Measurements from ENCODE around the gene SNX27. TPM values are rescaled to one million over a fixed set of nuclear protein-coding genes. Genes with fewer than 3 reads are reported as not detected.
"Not testable (repeated sequence)": the region's sequence is repeated elsewhere in the genome, so short reads cannot be mapped to it uniquely, and the experiment has no call there.

The SNX27 gene
- total and polyA plus RNA-seq, 2 donors = 18.6 to 66.6 TPM

DNA sequence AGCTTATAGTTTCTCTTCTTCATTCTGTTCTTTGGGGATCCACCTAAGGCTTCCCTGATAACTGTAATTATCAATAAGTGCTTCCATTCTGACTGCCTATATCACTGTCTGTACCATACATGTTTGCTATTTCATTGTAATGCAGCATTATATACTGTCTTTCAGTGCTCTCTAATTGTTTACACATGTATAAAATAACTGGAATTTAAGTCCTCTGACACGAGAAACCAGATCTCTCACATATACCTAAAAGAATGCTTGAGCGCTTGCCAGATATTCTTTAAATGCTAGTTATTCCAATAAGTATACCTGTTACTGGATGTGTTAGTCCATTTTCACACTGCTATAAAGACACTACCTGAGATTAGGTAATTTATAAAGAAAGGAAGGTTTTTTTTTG lies 70.1 kb downstream of the SNX27 start:
- no peak for DNase-seq (ENCODE audit: extremely low spot score)
- Histone ChIP-seq H3K27ac (ENCODE audit: low read depth) (no peak overlapping the region), H3K36me3 (ENCODE audit: insufficient read depth) (peaks cover 6% of the 10 kb centered on the region), H3K4me3 (ENCODE audit: low read depth, low read length) (no peak overlapping the region), H3K4me1 (ENCODE audit: insufficient read depth) (no peaks in the 10 kb centered on the region)
- 79% methylated on average over 2 of the region's 2 CpGs for WGBS

DNA sequence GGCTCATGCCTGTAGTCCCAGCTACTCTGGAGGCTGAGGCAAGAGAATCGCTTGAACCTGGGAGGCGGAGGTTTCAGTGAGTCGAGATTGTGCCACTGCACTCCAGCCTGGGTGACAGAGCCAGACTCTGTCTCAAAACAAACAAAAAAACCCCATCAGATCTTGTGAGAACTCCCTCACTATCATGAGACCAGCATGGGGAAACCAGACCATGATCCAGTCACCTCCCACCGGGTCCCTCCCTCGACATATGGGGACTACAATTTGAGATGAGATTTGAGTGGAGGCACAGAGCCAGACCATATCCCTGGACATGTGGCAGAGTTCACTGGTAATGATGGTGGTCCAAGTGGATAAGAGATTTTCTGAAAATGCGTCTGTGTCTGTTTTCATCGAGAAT lies 71.1 kb downstream of the SNX27 start:
- 95% methylated on average over 7 of the region's 7 CpGs for WGBS
- H3K36me3 ChIP-seq (ENCODE audit: insufficient read depth); H3K27ac ChIP-seq (ENCODE audit: low read depth): not testable (repeated sequence)

GRCh38 chr1:151684128-151684527 lies 72.3 kb downstream of the SNX27 start:
- DNase-seq (ENCODE audit: extremely low spot score) = no peak
- no peaks in the 10 kb centered on the region for H3K4me1 ChIP-seq (ENCODE audit: insufficient read depth)
- H3K4me3 ChIP-seq (ENCODE audit: low read depth, low read length) = no peak overlapping the region
- H3K36me3 ChIP-seq (ENCODE audit: insufficient read depth) = peaks cover 5% of the 10 kb centered on the region
- no peak overlapping the region for H3K27ac ChIP-seq (ENCODE audit: low read depth)
- WGBS = 95% methylated on average over 2 of the region's 2 CpGs

More for the DNA sequence above, 71.1 kb downstream of the SNX27 start:
- H3K4me3 ChIP-seq (ENCODE audit: low read depth, low read length); H3K4me1 ChIP-seq (ENCODE audit: insufficient read depth); DNase-seq (ENCODE audit: extremely low spot score): not testable (repeated sequence)

DNA sequence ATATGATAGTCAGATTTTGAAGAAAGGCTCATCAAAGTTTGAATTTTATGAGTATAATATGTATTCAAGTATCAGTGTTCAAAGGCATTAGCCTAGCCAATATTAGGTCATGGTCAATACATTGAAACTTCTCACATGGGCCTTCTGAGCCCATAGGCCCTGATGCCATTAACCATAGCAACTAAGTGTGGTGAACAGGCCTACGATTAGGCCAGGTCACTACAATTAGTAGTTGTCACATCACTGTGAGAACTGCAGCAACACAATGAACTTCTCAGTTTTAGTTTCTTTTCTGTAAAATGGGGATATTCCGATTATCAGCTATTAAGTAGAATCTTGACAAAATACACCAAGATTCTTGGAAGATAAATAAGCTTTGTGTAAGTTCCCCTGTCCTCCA lies 74.7 kb downstream of the SNX27 start:
- WGBS = 90% methylated on average over 2 of the region's 2 CpGs
- Histone ChIP-seq H3K27ac (ENCODE audit: low read depth) (no peak overlapping the region), H3K4me3 (ENCODE audit: low read depth, low read length) (no peak overlapping the region), H3K36me3 (ENCODE audit: insufficient read depth) (peaks cover 4% of the 10 kb centered on the region), H3K4me1 (ENCODE audit: insufficient read depth) (no peaks in the 10 kb centered on the region)
- no peak for DNase-seq (ENCODE audit: extremely low spot score)

GRCh38 chr1:151689494-151689893 lies 77.6 kb downstream of the SNX27 start:
- no peak for DNase-seq (ENCODE audit: extremely low spot score)
- WGBS = 72% methylated on average over 4 of the region's 4 CpGs
- Histone ChIP-seq H3K27ac (ENCODE audit: low read depth) (no peak overlapping the region), H3K4me3 (ENCODE audit: low read depth, low read length) (no peak overlapping the region), H3K4me1 (ENCODE audit: insufficient read depth) (no peaks in the 10 kb centered on the region), H3K36me3 (ENCODE audit: insufficient read depth) (peaks cover 2% of the 10 kb centered on the region)

- Histone ChIP-seq H3K27ac (ENCODE audit: low read depth) (no peak overlapping the region), H3K4me1 (ENCODE audit: insufficient read depth) (no peaks in the 10 kb centered on the region), H3K4me3 (ENCODE audit: low read depth, low read length) (no peak overlapping the region), H3K36me3 (ENCODE audit: insufficient read depth) (peaks cover 2% of the 10 kb centered on the region)
- 80% methylated on average over 3 of the region's 3 CpGs for WGBS
- DNase-seq (ENCODE audit: extremely low spot score) = no peak
These were observed 80.4 kb downstream of the SNX27 start for GRCh38 chr1:151692226-151692625.

DNA sequence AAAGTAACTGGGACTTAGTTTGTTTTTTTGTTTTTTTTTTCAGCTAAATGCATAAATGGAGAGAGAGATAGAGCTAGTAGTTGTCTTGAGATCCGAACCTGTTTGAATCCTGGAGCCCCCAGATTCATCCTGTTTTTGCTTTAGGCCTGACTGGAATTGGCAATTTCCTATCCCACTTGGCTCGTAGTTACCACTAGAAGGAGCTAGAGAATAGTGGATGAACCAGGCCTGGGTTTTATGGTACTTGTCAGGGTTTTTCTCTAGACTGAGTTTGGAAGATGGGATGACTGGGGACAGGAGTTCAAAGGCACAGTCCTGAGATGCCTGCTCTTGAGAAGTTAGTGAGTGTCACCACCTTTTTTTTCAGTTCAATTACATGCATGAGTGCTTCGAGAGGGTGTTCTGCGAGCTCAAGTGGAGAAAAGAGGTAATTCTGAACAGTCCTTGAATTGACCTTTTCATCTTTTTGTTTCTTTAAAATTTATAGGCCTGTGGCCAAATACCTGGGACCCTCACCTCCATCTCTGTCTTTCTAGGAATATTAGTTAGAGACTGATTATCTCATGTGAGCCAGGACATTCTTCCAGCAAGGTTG lies 81.3 kb downstream of the SNX27 start:
- no peaks in the 10 kb centered on the region for H3K36me3 ChIP-seq (ENCODE audit: insufficient read depth)
- no peak overlapping the region for H3K27ac ChIP-seq (ENCODE audit: low read depth)
- H3K4me3 ChIP-seq (ENCODE audit: low read depth, low read length) = no peak overlapping the region
- WGBS = 72% methylated on average over 4 of the region's 4 CpGs
- DNase-seq (ENCODE audit: extremely low spot score) = no peak
- H3K4me1 ChIP-seq (ENCODE audit: insufficient read depth) = no peaks in the 10 kb centered on the region

DNA sequence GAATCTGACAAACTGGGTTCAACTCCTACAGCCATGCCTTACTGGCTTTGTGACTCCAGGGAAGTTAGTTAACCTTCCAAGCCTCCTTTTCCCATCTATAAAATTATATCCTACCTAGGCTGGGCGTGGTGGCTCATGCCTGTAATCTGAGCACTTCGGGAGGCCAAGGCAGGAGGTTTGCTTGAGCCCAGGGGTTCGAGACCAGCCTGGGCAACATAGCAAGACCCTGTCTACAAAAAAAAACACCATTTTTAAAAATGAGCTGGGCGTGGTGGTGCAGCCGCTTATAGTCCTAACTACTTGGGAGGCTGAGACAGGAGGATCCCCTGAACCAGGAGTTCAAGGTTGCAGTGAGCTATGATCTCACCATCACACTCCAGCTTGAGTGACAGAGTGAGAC lies 89.7 kb downstream of the SNX27 start:
- Histone ChIP-seq H3K4me3 (ENCODE audit: low read depth, low read length) (no peak overlapping the region), H3K4me1 (ENCODE audit: insufficient read depth) (no peaks in the 10 kb centered on the region), H3K36me3 (ENCODE audit: insufficient read depth) (no peaks in the 10 kb centered on the region), H3K27ac (ENCODE audit: low read depth) (no peak overlapping the region)
- DNase-seq (ENCODE audit: extremely low spot score) = no peak
- 97% methylated on average over 5 of the region's 5 CpGs for WGBS

DNA sequence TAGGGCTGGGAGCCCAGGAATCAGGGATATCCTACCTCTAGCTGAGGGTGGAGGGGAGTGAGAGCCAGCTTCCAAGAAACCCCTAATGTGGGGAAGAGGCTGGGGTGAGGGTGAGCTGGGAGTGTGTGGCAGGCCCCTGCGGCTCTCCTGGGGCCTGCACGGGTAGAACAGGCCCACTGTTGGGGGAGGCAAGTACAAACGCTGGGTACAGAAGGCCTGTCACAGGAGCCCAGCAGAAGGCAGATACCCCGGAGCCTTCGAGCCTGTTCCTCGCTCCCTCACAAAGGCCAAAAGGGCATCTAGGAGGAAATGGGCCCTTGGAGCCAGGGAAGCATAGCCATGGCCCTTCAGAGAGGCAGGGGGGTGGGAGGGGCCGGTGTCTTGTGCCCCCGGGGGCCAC lies 91.1 kb downstream of the SNX27 start:
- Histone ChIP-seq H3K36me3 (ENCODE audit: insufficient read depth) (no peaks in the 10 kb centered on the region), H3K27ac (ENCODE audit: low read depth) (no peak overlapping the region), H3K4me3 (ENCODE audit: low read depth, low read length) (no peak overlapping the region), H3K4me1 (ENCODE audit: insufficient read depth) (no peaks in the 10 kb centered on the region)
- no peak for DNase-seq (ENCODE audit: extremely low spot score)
- 38% methylated on average over 8 of the region's 8 CpGs for WGBS

GRCh38 chr1:151703813-151704212 lies 92.0 kb downstream of the SNX27 start:
- 70% methylated on average over 17 of the region's 17 CpGs for WGBS

DNA sequence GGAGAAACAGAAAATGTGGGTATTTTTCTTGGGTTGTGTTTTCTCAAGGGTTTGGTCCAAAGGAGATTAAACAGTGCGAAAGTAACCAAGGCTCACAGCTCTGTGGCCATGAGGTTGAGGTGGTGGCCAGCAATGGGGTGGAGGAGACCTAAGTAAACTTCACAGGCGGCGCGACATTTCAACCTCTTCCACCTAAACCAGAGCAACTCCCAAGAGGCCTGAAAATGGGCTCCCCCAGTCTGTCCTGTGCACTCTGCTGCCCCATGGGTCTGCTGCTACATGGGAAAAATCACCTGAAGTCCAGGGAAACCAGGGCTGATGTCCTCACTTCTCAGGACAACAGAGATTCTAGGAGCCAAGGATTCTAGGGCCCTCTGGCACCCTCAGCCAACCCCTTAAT lies 92.4 kb downstream of the SNX27 start:
- no peak overlapping the region for H3K27ac ChIP-seq (ENCODE audit: low read depth)
- WGBS = 83% methylated on average over 4 of the region's 4 CpGs
- no peak overlapping the region for H3K4me3 ChIP-seq (ENCODE audit: low read depth, low read length)
- H3K36me3 ChIP-seq (ENCODE audit: insufficient read depth) = no peaks in the 10 kb centered on the region
- no peak for DNase-seq (ENCODE audit: extremely low spot score)
- H3K4me1 ChIP-seq (ENCODE audit: insufficient read depth) = no peaks in the 10 kb centered on the region

More at GRCh38 chr1:151703813-151704212, 92.0 kb downstream of the SNX27 start:
- H3K27ac ChIP-seq (ENCODE audit: low read depth) = no peak overlapping the region
- no peak overlapping the region for H3K4me3 ChIP-seq (ENCODE audit: low read depth, low read length)
- DNase-seq (ENCODE audit: extremely low spot score) = no peak
- no peaks in the 10 kb centered on the region for H3K4me1 ChIP-seq (ENCODE audit: insufficient read depth)
- H3K36me3 ChIP-seq (ENCODE audit: insufficient read depth) = no peaks in the 10 kb centered on the region

GRCh38 chr1:151705146-151705545 lies 93.3 kb downstream of the SNX27 start:
- Histone ChIP-seq H3K27ac (ENCODE audit: low read depth) (no peak overlapping the region), H3K36me3 (ENCODE audit: insufficient read depth) (no peaks in the 10 kb centered on the region), H3K4me1 (ENCODE audit: insufficient read depth) (no peaks in the 10 kb centered on the region), H3K4me3 (ENCODE audit: low read depth, low read length) (no peak overlapping the region)
- no peak for DNase-seq (ENCODE audit: extremely low spot score)
- WGBS = 84% methylated on average over 7 of the region's 7 CpGs

GRCh38 chr1:151705753-151706463 lies 94.1 kb downstream of the SNX27 start:
- WGBS = 61% methylated on average over 11 of the region's 11 CpGs
- Histone ChIP-seq H3K36me3 (ENCODE audit: insufficient read depth) (no peaks in the 10 kb centered on the region), H3K27ac (ENCODE audit: low read depth) (no peak overlapping the region), H3K4me1 (ENCODE audit: insufficient read depth) (no peaks in the 10 kb centered on the region), H3K4me3 (ENCODE audit: low read depth, low read length) (no peak overlapping the region)
- no peak for DNase-seq (ENCODE audit: extremely low spot score)

Measured in urinary bladder (tissue), 4 donors.